GM18867 (cell line): ENCODE measurements around the gene ZNF664.

Experiments used
- ATAC-seq: cut with Tn5 transposase; IDR thresholded peaks from one replicate; pipeline ENCODE4 v1.9.1; 2021; ENCODE audit warnings: mild to moderate bottlenecking, moderate library complexity; ENCODE audit not compliant: unreplicated experiment

Gene ZNF664

DNA sequence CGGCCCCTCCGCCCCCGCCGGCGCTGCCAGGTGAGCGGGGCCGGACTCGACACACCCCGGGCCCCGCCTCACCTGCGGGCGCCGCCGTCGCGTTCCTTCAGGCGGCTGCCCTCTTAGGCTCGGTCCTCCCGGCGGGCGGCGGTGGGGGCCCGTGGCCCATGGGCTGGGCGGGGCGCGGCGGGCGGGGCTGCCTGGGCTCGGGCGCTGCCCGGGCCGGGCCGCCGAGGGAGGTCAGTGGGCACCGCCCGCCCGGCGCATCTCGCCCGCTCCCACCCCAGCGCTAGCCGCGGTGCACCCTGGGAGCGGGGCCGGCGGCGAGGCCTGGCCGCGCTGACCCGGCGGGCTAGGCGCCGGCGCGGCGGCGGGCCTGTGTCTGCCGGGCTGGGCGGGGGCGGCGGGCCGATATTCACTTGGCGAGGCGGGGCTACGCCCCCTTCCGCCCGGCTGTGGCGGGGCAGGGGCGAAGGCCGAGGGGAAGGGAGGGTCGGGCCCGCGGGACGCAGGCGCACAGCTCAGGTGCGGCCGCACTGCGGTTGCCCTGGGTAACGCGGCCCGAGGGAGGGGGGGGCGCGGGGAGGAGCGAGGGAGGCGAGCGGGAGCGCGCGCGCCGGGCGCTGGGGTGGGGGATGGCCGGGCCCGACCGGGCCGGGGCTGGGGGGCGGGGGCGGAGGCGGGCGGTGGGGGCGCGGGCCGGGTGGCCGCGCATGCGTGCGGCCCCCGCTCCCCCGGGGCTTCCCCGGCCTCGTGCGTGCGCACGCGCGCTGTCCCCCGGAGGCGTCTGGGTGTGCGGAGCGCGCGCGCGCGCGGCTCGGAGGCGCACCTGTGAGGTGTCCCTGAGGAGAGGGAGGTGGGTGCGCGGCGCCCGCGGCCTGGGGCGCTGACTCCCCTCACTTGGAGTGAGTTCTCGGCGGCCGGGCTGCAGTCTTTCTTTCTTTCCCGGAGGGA lies at the start of gene ZNF664, which contains the start of gene CCDC92:
Gene ZNF664 (plus strand): TSS at position 759 of the 945 bp plus-strand sequence. CDS start 38,930 bp downstream, outside the sequence.
Gene CCDC92 (minus strand): TSS at position 375 of the 945 bp plus-strand sequence. CDS start 28,526 bp downstream, outside the sequence.
- ATAC-seq = peak; percentile 79

DNA sequence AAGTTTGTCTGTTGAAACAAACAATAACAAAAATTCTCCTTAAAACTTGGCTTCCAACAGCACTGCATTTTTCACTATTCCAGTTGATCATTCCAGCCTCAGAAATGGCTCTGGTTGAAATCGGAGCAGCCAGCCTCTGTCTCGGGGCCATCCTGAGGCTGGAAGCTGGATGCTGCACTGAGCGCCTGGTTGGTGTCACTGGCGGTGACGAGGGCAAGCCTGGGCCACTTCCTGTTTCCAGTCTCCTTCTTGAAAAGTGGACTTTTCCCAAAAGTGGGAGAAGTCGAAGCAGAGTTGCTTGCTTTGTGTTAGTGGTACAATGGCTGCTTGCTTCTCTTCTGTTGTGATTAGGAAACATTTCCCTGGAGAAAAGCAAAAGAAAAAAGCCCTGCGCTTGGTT lies 49.1 kb upstream of the ZNF664 start:
- ATAC-seq = no peak

DNA sequence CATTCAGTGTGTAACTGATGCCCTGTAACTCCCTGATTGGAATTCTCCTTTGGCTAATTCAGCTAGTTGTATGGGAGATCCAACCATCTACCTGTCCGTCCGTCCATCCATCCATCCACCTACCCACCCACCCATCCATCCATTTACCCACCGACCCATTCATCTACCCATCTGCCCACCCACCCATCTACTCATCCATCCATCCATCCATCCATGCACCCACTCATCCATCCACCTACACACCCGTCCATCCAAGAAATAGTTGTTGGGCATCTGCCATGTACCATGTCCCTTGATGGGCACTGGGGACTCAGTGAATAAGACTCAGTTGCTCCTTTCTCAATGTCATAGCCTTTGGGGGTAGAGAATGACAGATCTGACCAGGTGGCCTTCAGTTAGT lies 48.5 kb upstream of the ZNF664 start:
- ATAC-seq = no peak

DNA sequence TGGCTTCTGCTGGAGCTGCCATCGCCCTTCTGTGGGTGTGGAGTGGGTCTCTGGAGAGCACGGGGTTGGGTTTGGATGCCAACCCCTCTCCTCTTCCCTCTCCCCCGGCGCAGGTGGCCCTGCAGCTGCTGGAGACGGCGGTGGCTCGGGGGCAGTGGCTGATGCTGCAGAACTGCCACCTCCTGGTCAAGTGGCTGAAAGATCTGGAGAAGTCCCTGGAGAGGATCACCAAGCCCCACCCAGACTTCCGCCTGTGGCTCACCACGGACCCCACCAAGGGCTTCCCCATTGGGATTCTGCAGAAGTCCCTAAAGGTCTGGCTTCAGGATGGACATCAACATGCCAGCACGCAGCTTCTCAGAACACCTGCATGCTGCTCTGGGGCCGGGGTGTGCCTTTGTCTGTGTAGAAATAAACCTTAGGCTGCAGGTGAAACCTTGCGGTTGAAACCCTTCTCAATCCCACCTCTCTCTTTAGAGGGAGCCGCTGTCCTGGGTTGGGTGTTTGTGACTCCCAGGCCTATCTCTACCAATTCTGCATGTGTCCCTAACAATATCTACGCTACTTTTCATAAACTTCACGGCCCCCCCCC lies 44.6 kb upstream of the ZNF664 start:
- no peak for ATAC-seq

DNA sequence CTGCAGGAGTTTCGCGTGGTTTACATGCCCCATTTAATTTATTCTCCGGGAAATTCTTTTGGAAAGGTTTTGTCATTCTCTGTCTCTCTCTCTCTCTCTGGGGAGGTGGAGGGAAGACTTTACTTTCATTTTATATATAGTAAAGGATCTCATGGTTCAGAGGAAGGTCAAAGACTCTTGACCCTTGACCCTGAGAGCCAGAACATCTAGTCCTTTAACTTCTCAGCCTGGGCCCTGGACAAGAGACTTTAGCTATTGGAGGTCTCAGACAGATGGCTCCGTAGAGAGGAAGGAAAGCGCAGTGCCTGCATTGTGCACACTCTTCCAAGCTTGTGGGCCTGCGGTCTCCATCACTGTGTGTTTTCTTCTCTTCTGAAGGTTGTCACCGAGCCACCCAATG lies 44.1 kb upstream of the ZNF664 start:
- no peak for ATAC-seq

DNA sequence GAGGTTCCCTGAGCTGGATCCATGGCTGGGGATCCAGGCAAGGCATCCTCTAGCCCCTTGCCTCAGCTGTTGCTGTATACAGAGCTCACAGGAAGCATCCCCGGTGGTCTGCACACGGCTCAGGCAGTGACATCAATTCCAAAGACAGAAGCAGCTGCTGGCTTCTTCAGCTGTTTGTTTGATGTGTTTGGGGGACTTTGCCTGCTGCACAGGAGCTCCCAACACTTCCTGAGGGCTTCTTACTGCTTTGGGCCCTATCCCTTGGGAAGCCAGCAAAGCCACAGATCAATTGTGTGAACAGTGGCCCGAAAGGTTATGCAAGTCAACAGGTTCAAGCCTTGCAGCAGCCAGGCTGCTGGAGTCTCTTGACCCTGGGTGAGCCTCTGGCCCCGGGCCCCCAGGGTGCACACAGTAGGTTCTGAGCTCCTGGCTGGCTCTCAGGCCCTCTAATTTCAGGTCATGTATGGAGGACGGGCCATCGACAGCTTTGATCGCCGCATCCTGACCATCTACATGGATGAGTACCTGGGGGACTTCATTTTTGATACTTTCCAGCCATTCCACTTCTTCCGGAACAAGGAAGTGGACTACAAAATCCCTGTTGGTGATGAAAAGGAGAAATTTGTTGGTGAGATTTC lies 43.0 kb upstream of the ZNF664 start:
- ATAC-seq = no peak

DNA sequence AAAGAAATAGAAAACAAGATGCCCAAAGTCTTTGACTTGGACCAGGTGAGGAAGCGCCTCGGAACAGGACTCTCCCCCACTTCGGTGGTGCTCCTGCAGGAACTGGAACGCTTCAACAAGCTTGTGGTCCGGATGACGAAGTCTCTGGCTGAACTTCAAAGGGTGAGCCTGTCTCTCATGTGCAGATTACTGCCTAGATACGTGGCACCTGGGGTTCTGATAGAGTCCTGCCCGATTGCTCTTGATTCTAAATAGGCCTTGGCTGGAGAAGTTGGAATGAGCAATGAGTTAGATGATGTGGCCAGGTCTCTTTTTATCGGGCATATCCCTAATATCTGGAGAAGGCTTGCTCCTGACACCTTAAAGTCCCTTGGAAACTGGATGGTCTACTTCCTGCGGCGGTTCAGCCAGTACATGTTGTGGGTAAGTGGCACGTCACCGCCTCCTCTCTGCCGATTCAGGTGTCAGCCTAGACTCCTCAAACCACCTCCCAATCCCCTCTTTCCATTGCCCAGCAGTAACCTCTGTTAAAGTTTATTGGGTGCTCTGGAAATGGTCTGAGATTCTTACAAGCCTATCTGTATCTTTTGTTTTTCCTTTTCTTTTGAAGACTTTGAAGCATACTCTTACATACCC lies 41.2 kb upstream of the ZNF664 start:
- ATAC-seq = no peak

DNA sequence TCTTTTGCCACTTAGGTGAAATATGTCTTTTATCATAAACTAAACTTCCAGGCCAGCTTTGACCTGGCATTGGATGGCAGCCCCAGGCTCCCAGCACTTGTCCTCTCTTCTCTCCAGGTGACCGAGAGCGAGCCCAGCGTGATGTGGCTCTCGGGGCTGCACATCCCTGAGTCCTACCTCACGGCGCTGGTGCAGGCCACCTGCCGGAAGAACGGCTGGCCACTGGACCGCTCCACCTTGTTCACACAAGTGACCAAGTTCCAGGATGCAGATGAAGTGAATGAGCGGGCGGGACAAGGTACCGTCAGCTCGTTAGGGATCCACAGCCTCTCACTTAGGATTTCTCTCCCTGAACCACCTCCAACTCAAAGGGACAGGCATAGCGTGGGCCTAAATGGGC lies 39.8 kb upstream of the ZNF664 start:
- ATAC-seq = no peak

DNA sequence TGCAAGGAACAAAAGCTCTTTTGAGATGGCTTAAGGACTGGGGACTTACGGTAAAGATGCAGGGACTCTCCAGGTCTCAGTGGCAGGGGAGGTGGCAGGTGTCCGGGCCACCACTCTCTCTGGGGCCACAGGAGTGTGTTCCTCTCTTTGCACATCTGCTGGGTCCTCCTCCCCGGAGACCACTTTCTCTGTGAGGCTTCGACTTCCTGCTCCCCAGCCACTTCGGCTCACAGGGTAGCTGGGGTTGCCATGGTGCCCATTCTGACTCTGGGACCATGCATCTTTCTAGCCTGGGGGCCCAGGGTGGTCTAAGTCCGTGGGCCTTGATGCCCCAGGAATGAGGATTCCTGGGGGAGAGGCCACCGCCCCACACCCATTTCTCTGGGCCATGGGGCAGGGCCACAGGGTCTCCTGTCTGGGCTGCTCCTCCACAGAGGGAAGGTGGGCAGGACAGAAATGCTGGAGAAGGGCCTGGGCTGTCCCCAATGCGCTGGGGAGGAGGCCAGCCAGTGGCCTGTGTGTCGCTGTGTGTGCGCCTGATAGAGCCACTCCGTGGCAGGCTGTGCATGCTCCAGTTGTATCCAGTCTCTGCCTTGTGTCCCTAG lies 38.9 kb upstream of the ZNF664 start:
- no peak for ATAC-seq

DNA sequence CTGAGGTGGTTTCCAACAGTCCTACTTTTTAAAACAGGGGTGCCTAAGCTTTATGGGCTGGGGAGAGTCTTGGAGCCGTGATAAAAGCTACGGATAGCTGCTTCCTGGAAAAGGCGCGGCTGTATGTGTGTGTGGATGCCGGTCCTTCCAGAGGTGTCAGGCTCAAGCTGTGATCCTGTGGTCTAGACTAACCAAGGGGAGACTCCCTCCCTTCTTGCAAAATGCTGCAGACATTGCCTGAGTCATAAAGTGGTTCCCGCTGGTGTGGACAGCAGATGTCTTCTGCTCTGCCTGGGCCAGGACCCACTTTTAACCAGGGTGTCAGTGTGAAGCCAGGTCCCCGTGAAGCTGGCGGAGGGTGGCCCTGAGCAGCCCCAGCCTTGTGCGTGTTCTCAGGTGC lies 38.2 kb upstream of the ZNF664 start:
- no peak for ATAC-seq

DNA sequence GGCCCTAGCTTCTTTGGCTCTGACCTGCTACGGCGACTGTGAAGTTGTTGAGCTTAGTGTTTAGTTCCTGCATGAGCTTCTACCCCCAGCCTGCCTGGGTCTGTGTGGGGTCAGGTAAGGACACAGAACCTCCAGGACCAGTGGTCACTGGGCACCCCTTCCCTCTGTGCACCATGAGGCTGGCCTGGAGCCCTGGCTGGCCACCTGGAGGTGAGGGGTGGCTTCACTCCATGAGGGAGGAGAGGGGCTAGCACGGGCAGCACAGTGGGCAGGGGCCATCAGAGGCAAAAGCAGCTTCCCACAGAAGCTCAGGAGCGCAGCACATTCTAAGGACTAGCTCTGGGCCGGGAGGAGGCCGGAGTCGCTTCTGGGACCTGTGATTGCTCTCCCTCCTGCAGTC lies 37.1 kb upstream of the ZNF664 start:
- ATAC-seq = no peak

DNA sequence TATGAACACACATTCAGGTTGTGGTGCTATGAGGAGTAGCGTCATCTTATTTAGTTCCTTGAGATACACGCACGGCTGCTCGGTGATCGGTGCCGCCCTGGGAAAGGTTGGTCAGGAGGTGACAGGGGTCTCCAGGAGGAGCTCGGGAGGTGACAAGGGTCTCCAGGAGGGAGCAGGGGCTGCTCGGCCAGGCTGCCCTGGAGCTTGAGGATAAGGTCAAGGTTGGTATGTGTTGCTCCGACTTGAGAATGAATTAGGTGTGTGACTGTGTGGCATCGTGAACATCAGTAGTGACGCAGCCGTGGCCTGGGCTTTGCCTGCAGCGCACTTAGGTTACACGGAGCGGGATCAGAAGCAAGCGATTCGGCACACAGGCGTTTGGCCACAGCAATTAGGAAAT lies 36.5 kb upstream of the ZNF664 start:
- no peak for ATAC-seq

DNA sequence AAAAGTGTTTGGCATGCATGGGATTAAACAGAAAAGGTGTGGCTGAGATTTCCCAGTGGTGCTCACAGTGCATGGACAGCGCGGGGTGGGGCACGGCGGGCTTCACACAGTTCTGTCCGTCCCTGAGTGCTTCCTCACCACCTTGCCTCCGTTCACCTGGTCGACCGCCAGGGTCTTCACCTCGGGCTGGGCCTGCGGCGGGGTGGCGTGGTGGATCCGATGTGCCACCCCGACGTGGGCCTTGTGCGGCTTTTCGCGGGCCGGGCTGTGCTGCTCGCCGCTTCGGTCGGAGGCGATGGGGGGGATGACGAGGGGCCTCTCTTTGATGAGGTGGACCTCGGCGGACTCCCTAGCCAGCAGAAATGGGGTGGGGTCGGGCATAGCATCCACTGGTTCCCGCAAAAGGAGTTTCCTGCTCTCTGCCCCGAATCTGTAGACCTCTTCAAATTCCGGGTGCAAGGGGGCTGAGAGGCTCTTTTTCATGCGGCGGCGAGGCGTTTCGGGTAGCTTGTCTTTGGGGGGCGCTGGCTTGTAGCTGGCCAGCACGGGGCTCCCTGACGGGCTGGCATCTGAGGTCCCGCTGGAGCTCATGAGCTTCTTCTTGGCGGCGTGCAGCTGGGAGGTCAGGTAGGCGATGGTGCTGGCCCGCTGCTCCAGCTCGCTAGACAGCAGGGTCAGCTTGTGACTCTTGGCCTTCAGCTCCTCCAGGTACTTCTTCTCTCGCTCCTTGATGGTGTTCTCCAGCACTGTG lies 35.9 kb upstream of the ZNF664 start:
- ATAC-seq = no peak

DNA sequence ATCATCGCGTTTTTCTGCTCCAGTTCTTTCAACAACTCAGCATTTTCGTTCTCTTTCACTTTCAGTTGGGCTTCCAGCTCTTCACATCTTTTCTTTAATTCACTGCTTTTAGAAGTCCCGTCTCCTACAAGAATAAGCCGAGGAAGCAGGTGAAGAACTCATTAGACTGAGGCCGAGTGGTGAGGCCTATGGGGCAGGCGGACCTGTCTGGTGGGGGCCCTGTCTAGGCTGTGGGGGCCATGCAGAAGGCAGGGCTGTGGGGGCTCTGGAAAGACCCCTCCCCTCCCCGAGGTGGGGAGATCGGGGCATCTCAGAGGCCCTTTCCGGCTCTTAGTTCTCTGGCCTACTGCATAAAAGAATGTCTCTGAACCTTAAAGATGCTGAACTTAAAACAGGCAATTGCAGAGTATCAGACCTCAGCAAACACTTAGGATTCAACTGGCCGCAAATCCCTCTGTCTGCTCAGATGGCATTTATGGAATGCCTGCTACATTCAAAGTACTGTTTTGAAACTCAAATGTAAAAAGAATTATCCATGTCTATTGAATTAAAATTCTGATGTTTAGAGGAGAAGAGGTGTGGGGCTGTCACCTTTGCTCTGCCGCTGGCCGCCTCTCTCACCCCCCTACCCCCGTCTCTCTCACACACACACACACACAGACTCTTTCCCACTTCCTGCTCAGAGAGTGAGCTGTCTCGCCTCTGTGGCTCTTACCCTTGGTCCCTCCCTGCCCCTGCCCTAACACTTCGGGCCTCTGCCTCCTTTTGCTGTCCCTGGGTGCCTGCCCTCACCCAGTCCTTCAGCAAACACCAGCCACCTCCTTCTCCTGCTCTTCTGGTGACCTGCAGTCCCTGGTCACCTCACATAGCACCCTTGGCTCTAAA lies 35.1 kb upstream of the ZNF664 start:
- ATAC-seq = no peak

DNA sequence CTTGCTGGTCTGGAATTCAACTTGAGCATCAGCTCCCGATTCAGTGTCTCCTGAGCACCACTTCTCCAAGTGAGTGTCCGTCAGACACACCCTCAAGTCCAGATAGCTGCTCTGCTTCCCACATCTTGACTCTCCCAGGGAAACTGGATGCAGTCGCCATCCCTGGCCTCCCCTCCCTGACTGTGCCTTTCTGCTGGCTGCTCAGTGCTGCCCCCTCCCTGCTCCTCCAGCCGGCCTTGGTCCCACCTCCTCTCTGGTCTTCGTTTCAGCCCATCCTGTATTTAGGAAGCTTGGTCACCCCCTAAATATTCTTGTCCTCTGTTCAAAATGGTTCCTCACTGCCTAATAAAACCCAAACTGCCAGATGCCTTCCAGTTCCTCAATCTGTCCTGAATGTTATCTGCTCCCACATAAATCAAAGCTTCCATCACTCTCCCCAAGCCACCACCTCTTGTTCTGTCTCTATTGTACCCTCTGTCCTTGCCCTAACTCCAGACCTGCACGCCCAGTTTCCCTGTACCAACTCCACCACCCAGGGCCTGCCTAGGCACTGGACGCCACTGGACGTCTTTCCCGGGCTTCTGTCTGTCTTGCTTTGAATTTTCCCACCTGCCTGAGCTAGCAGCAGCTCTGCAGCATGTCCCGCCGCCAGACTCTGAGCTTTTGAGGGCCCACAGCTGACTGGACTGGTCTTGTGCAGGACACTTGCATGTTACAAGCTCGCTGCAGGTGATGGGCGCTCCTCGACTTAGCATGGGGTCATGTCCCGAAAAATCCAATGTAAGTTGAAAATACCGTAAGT lies 34.1 kb upstream of the ZNF664 start:
- ATAC-seq = no peak

DNA sequence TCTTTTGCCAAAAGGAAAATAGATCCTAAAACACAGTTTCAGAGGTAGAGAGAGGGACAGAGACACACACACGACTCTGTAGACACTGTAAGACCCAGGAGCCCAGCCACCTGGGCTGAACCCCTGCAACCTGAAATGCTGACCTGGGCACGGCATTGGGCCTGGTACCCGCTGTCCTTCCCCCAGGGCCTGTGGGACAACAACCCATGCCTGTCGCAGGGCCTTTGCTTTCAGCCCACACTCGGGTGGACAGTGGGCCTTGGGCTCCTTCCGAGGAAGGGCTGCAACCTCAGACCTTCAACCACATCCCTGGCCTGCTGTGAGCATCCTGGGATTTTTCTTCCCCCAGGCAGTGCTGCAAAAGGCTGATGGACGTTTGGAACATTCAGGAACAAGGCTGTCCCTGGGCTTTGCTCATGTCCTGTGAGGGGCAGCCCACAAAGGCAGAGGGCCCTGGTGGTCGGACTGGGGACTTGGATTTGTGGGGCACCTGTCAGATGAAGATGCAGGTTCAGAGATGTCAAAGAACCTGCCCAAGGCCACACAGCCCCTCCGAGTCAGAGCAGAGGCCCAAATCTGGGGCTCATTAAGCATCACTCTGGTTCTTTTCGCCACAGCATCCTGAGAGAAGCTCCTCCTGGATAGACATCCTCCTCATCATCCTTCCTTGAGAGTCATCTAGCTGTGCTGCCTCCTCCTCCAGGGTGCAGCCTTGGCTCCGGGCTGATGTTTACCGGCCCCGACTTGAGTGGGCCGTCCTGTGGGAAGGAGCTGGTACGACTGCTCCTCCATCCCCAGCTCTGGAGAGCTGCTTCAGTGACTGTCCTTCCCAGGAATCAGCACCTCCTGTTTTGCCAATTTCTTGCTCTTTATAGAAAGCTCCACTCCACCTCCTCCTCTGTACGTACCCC lies 33.0 kb upstream of the ZNF664 start:
- no peak for ATAC-seq

DNA sequence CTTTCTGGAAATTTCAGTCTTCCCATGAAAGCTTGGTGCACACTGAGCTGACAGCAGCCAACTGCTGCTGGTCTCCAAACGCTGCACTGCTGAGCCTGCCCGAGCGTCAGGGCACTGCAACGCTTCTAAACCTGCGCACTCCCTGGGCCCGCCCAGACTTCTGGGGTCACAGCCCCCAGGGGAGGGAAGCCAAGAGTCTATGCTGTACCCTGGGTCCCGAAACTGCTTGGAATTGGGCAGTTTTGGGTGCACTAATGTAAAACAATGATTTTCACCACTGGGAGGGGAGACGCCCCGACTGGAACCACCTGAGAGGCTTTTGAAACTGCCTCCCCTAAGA lies 32.4 kb upstream of the ZNF664 start:
- no peak for ATAC-seq
